ENCODE results near the gene RNF150. TPM values are rescaled to one million over a fixed set of nuclear protein-coding genes. Genes with fewer than 3 reads are reported as not detected.

RNF150 gene
- total RNA-seq, 1 experiment from 2014 or later: 0.14 TPM

DNA sequence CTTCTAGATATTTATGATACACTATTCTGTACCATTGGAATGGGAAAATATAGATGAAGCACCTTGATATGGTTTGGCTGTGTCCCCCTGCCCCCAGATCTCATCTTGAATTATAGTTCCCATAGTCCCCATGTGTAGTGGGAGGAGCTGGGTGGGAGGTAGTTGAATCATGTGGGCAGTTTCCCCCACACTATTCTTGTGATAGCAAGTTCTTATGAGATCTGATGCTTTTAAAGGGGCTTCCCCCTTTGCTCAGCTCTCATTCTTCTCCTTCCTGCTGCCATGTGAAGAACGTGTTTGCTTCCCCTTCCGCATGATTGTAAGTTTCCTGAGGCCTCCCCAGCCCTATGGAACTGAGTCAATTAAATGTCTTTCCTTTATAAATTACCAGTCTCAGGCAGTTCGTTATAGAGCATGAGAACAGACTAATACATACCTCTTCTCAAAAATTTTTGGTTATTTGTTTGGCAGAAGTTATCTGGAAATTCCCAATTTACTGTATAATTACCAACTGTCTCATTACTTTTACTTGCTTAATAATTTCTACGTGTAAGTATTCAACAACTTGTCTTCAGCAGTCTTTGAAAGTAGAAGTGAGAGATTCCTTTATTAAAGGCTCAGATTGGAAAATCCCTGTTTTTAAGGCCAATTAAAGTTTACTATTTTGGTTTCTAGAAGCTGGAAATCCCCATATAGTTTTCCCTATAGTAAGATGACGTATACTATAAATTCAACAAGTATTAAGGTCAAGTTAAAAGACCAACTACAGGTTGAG lies 152.7 kb downstream of the RNF150 start:
- Mint-ChIP-seq H3K27ac (ENCODE audit: unreplicated experiment) (no peak overlapping the region), H3K9me3 (ENCODE audit: unreplicated experiment) (no peaks in the 10 kb centered on the region), H3K4me3 (ENCODE audit: unreplicated experiment) (no peak overlapping the region), H3K27me3 (ENCODE audit: insufficient read depth, unreplicated experiment) (peaks cover 13% of the 10 kb centered on the region), H3K36me3 (ENCODE audit: insufficient read depth, unreplicated experiment) (no peaks in the 10 kb centered on the region), H3K4me1 (ENCODE audit: low read depth, unreplicated experiment) (peaks cover 6% of the 10 kb centered on the region)
- no TSS peak for BruUV-seq (replicated peaks)
- intact Hi-C loops (cut with micrococcal nuclease; ENCODE audit: unreplicated experiment): no loop called here
- CTCF ChIA-PET: no interaction called here
- Histone ChIP-seq H3K4me1 (no peaks in the 10 kb centered on the region), H3K4me3 (ENCODE audit: low read depth, low read length) (no peak overlapping the region), H3K27me3 (replicated peaks; ENCODE audit: control insufficient read depth, insufficient read depth, low read length) (no peaks in the 10 kb centered on the region), H3K9me3 (no peaks in the 10 kb centered on the region), H3K36me3 (ENCODE audit: control insufficient read depth, insufficient read depth, low read length) (no peaks in the 10 kb centered on the region)
- DNase-seq: no peak
- TF ChIP-seq CTCF (IDR thresholded peaks at IDR 0.05; ENCODE audit: insufficient read depth in 1 of 2, low read depth in 1 of 2, low read length in 1 of 2, severe bottlenecking in 1 of 2, unreplicated experiment in 1 of 2): no peak
- POLR2A ChIA-PET: no interaction called here

- Mint-ChIP-seq H3K4me1 (ENCODE audit: low read depth, unreplicated experiment) (peaks cover 6% of the 10 kb centered on the region), H3K4me3 (ENCODE audit: unreplicated experiment) (no peak overlapping the region), H3K27me3 (ENCODE audit: insufficient read depth, unreplicated experiment) (peaks cover 9% of the 10 kb centered on the region), H3K36me3 (ENCODE audit: insufficient read depth, unreplicated experiment) (no peaks in the 10 kb centered on the region), H3K9me3 (ENCODE audit: unreplicated experiment) (no peaks in the 10 kb centered on the region), H3K27ac (ENCODE audit: unreplicated experiment) (no peak overlapping the region)
- intact Hi-C loops (cut with micrococcal nuclease; ENCODE audit: unreplicated experiment): no loop called here
- no peaks in the 10 kb centered on the region for H3K27me3 ChIP-seq (replicated peaks; ENCODE audit: control insufficient read depth, insufficient read depth, low read length)
- no peak overlapping the region for H3K4me3 ChIP-seq (ENCODE audit: low read depth, low read length)
- BruUV-seq (replicated peaks): no TSS peak
- TF ChIP-seq CTCF (IDR thresholded peaks at IDR 0.05; ENCODE audit: insufficient read depth in 1 of 2, low read depth in 1 of 2, low read length in 1 of 2, severe bottlenecking in 1 of 2, unreplicated experiment in 1 of 2): no peak
- DNase-seq: no peak
- ChIA-PET POLR2A (no interaction called here), CTCF (no interaction called here)
- no peaks in the 10 kb centered on the region for H3K4me1 ChIP-seq
- no peaks in the 10 kb centered on the region for H3K9me3 ChIP-seq
- H3K36me3 ChIP-seq (ENCODE audit: control insufficient read depth, insufficient read depth, low read length): no peaks in the 10 kb centered on the region
Measured at GRCh38 chr4:140976768-140977167, 156.5 kb downstream of the RNF150 start.

GRCh38 chr4:140971077-140971792 lies 162.0 kb downstream of the RNF150 start:
- no TSS peak for BruUV-seq (replicated peaks)
- peaks cover 4% of the 10 kb centered on the region for H3K27me3 Mint-ChIP-seq (ENCODE audit: insufficient read depth, unreplicated experiment)
- no peaks in the 10 kb centered on the region for H3K36me3 Mint-ChIP-seq (ENCODE audit: insufficient read depth, unreplicated experiment)
- no peaks in the 10 kb centered on the region for H3K4me1 ChIP-seq
- H3K4me1 Mint-ChIP-seq (ENCODE audit: low read depth, unreplicated experiment): peaks cover under 1% of the 10 kb centered on the region
- no peak for TF ChIP-seq CTCF (IDR thresholded peaks at IDR 0.05; ENCODE audit: insufficient read depth in 1 of 2, low read depth in 1 of 2, low read length in 1 of 2, severe bottlenecking in 1 of 2, unreplicated experiment in 1 of 2)
- intact Hi-C loops (cut with micrococcal nuclease; ENCODE audit: unreplicated experiment): no loop called here
- DNase-seq: no peak
- ChIA-PET CTCF (no interaction called here), POLR2A (no interaction called here)
- no peaks in the 10 kb centered on the region for H3K27me3 ChIP-seq (replicated peaks; ENCODE audit: control insufficient read depth, insufficient read depth, low read length)
- H3K4me3 ChIP-seq (ENCODE audit: low read depth, low read length): no peak overlapping the region
- H3K36me3 ChIP-seq (ENCODE audit: control insufficient read depth, insufficient read depth, low read length): no peaks in the 10 kb centered on the region
- no peaks in the 10 kb centered on the region for H3K9me3 ChIP-seq
- H3K9me3 Mint-ChIP-seq (ENCODE audit: unreplicated experiment): no peaks in the 10 kb centered on the region
- H3K4me3 Mint-ChIP-seq (ENCODE audit: unreplicated experiment): no peak overlapping the region
- no peak overlapping the region for H3K27ac Mint-ChIP-seq (ENCODE audit: unreplicated experiment)

Measured in Caco-2 (cell line).